WTC11 (cell line): ENCODE results near the gene TET1. TPM values are rescaled to one million over a fixed set of nuclear protein-coding genes. Genes with fewer than 3 reads are reported as not detected.
A peak's percentile ranks its signal among the peaks of the same experiment; 100 is the strongest.

ENCODE experiments used
- ATAC-seq: fragments of 200-7000 bp; cut with Tn5 transposase; 2 replicates; pipeline ENCODE4 v1.10.0; 2021; ENCODE audit warnings: mild to moderate bottlenecking, moderate library complexity
- CTCF ChIA-PET: fragments of 300-600 bp; sonication (Branson Sonifier 250); formaldehyde crosslinking; loops from one replicate; lab custom pipeline; 2021; ENCODE audit warnings: antibody characterized with exemption; lab: Charles Lee
- POLR2A ChIA-PET: fragments of 350-600 bp; sonication (Branson Sonifier 250); formaldehyde crosslinking; loops from one replicate; lab custom pipeline; 2021; ENCODE audit warnings: antibody characterized with exemption; lab: Charles Lee
- DNase-seq: peaks from one replicate; pipeline ENCODE4 v3.0.0; 2021; ENCODE audit warnings: low spot score
- H3K27ac Mint-ChIP-seq: 2 replicates; pipeline ENCODE4 v1.8.0; 2021; ENCODE audit warnings: mixed read lengths
- H3K27me3 Mint-ChIP-seq: 2 replicates; pipeline ENCODE4 v1.8.0; 2021; ENCODE audit warnings: low read depth, mild to moderate bottlenecking, moderate library complexity, mixed read lengths
- H3K36me3 Mint-ChIP-seq: 2 replicates; pipeline ENCODE4 v1.8.0; 2021; ENCODE audit warnings: mixed read lengths
- H3K4me1 Mint-ChIP-seq: 2 replicates; pipeline ENCODE4 v1.8.0; 2022; ENCODE audit warnings: mixed read lengths
- H3K4me3 Mint-ChIP-seq: 2 replicates; pipeline ENCODE4 v1.8.0; 2021; ENCODE audit warnings: mild to moderate bottlenecking, moderate library complexity, mixed read lengths
- H3K9me3 Mint-ChIP-seq: 2 replicates; pipeline ENCODE4 v1.8.0; 2021; ENCODE audit warnings: mixed read lengths
- ATF6 ChIP-seq: sonication (generic); formaldehyde crosslinking; IDR thresholded peaks from 2 replicates; pipeline ENCODE4 v1.8.1; 2023; ENCODE audit warnings: mild to moderate bottlenecking, missing genetic modification reagents
- CREB1 ChIP-seq: sonication (generic); formaldehyde crosslinking; IDR thresholded peaks from 2 replicates; pipeline ENCODE4 v1.8.0; 2023; ENCODE audit warnings: mild to moderate bottlenecking, missing genetic modification reagents
- ESRRA ChIP-seq: sonication (generic); formaldehyde crosslinking; IDR thresholded peaks from 2 replicates; pipeline ENCODE4 v1.8.1; 2022; ENCODE audit warnings: mild to moderate bottlenecking, missing genetic modification reagents, borderline replicate concordance
- ETV6 ChIP-seq: sonication (generic); formaldehyde crosslinking; IDR thresholded peaks from 2 replicates; pipeline ENCODE4 v1.8.1; 2022; ENCODE audit warnings: mild to moderate bottlenecking, missing genetic modification reagents
- FOXP1 ChIP-seq: sonication (generic); formaldehyde crosslinking; IDR thresholded peaks from 2 replicates; pipeline ENCODE4 v1.8.0; 2022; ENCODE audit warnings: missing genetic modification reagents, mild to moderate bottlenecking, moderate library complexity, borderline replicate concordance
- FOXP4 ChIP-seq: sonication (generic); formaldehyde crosslinking; IDR thresholded peaks from 2 replicates; pipeline ENCODE4 v1.8.0; 2022; ENCODE audit warnings: mild to moderate bottlenecking, missing genetic modification reagents
- GTF2I ChIP-seq: fragments of 250-450 bp; sonication (Bioruptor Pico); conservative IDR thresholded peaks from 2 replicates; pipeline ENCODE4 v1.4.0; 2021; ENCODE audit warnings: mild to moderate bottlenecking
- HMGA2 ChIP-seq: fragments of 250-450 bp; sonication (Bioruptor Pico); IDR thresholded peaks from 2 replicates; pipeline ENCODE4 v1.4.0; 2021; ENCODE audit warnings: mild to moderate bottlenecking, moderate library complexity
- HMGXB4 ChIP-seq: sonication (generic); formaldehyde crosslinking; IDR thresholded peaks from 2 replicates; pipeline ENCODE4 v1.8.1; 2023; ENCODE audit warnings: mild to moderate bottlenecking, moderate library complexity, missing genetic modification reagents
- JUN ChIP-seq: sonication (generic); formaldehyde crosslinking; IDR thresholded peaks from 2 replicates; pipeline ENCODE4 v1.8.0; 2023; ENCODE audit warnings: mild to moderate bottlenecking, missing genetic modification reagents
- MYBL2 ChIP-seq: sonication (generic); formaldehyde crosslinking; IDR thresholded peaks from 2 replicates; pipeline ENCODE4 v1.8.1; 2023; ENCODE audit warnings: mild to moderate bottlenecking, moderate library complexity, missing genetic modification reagents
- SOX15 ChIP-seq: fragments of 250-450 bp; sonication (Bioruptor Pico); IDR thresholded peaks from 2 replicates; pipeline ENCODE4 v1.9.0; 2021; ENCODE audit warnings: mild to moderate bottlenecking
- SP1 ChIP-seq: sonication (generic); formaldehyde crosslinking; conservative IDR thresholded peaks from 2 replicates; pipeline ENCODE4 v1.8.1; 2022; ENCODE audit warnings: missing genetic modification reagents
- ZNF232 ChIP-seq: sonication (generic); formaldehyde crosslinking; IDR thresholded peaks from 2 replicates; pipeline ENCODE4 v1.8.0; 2022; ENCODE audit warnings: mild to moderate bottlenecking, missing genetic modification reagents
- ZNF416 ChIP-seq: fragments of 250-450 bp; sonication (Bioruptor Pico); IDR thresholded peaks from 2 replicates; pipeline ENCODE4 v1.9.0; 2021; ENCODE audit warnings: mild to moderate bottlenecking, inconsistent platforms
- ZNF423 ChIP-seq: fragments of 250-450 bp; sonication (Bioruptor Pico); IDR thresholded peaks from 2 replicates; pipeline ENCODE4 v2.1.2; 2022; ENCODE audit warnings: mild to moderate bottlenecking, moderate library complexity
- ZNF671 ChIP-seq: fragments of 250-450 bp; sonication (Bioruptor Pico); IDR thresholded peaks from 2 replicates; pipeline ENCODE4 v1.8.0; 2021; ENCODE audit warnings: mild to moderate bottlenecking
- total RNA-seq: library from RNA; stranded (reverse); gene quantifications from 3 replicates; pipeline ENCODE4 v1.2.3, GENCODE V29; 2021
- TF ChIP-seq, protein P1 (sequence below): fragments of 250-450 bp; sonication (Bioruptor Pico); IDR thresholded peaks from 2 replicates; pipeline ENCODE4 v1.9.0; 2021; ENCODE audit warnings: mild to moderate bottlenecking
- TF ChIP-seq, protein P2 (sequence below): sonication (generic); formaldehyde crosslinking; IDR thresholded peaks from 2 replicates; pipeline ENCODE4 v1.8.0; 2023; ENCODE audit warnings: missing genetic modification reagents, mild to moderate bottlenecking, borderline replicate concordance

Gene TET1
- total RNA-seq, 1 experiment from 2014 or later, result 71.4 TPM

DNA sequence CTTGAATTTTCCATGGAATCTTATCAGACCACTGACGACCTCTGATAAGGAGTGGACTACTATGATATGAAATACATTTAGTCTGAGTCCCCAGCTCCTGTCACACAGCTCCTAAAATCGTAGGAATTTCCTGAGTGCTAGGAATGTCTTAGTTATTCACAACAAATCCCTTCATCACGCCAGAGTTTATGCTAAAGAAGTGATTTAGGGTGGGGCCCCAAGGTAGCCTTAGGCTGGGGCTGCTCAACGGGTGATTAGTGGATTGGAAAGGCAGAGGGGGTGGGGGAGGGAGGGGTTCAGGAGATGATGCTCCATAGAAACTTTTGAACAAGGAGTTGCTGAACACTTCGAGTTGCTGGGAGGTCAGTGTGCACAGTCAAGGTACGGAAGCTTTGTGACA, 7.0 kb upstream of the TET1 start:
- no peak for DNase-seq
- Mint-ChIP-seq H3K27me3 (no peaks in the 10 kb centered on the region), H3K4me1 (peaks cover 18% of the 10 kb centered on the region), H3K4me3 (no peak overlapping the region), H3K36me3 (no peaks in the 10 kb centered on the region), H3K27ac (peak overlapping the region; percentile 53; the same call in 1 of the 2 replicates), H3K9me3 (no peaks in the 10 kb centered on the region)
- TF ChIP-seq ZNF671 (CRISPR knock-in tag) (no peak), SP1 (no peak), SOX15 (CRISPR knock-in tag) (no peak), JUN (CRISPR knock-in tag) (no peak), FOXP4 (CRISPR knock-in tag) (no peak), HMGXB4 (CRISPR knock-in tag) (no peak), GTF2I (CRISPR knock-in tag) (no peak), ZNF416 (CRISPR knock-in tag) (no peak), ATF6 (no peak), MYBL2 (CRISPR knock-in tag) (no peak), CREB1 (CRISPR knock-in tag) (no peak), ZNF232 (CRISPR knock-in tag) (no peak), HMGA2 (CRISPR knock-in tag) (no peak), ESRRA (CRISPR knock-in tag) (no peak), ETV6 (CRISPR knock-in tag) (no peak), FOXP1 (CRISPR knock-in tag) (no peak), ZNF423 (CRISPR knock-in tag) (no peak)
- TF ChIP-seq, protein P1, sequence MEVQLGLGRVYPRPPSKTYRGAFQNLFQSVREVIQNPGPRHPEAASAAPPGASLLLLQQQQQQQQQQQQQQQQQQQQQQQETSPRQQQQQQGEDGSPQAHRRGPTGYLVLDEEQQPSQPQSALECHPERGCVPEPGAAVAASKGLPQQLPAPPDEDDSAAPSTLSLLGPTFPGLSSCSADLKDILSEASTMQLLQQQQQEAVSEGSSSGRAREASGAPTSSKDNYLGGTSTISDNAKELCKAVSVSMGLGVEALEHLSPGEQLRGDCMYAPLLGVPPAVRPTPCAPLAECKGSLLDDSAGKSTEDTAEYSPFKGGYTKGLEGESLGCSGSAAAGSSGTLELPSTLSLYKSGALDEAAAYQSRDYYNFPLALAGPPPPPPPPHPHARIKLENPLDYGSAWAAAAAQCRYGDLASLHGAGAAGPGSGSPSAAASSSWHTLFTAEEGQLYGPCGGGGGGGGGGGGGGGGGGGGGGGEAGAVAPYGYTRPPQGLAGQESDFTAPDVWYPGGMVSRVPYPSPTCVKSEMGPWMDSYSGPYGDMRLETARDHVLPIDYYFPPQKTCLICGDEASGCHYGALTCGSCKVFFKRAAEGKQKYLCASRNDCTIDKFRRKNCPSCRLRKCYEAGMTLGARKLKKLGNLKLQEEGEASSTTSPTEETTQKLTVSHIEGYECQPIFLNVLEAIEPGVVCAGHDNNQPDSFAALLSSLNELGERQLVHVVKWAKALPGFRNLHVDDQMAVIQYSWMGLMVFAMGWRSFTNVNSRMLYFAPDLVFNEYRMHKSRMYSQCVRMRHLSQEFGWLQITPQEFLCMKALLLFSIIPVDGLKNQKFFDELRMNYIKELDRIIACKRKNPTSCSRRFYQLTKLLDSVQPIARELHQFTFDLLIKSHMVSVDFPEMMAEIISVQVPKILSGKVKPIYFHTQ (CRISPR knock-in tag), result no peak
- TF ChIP-seq, protein P2, sequence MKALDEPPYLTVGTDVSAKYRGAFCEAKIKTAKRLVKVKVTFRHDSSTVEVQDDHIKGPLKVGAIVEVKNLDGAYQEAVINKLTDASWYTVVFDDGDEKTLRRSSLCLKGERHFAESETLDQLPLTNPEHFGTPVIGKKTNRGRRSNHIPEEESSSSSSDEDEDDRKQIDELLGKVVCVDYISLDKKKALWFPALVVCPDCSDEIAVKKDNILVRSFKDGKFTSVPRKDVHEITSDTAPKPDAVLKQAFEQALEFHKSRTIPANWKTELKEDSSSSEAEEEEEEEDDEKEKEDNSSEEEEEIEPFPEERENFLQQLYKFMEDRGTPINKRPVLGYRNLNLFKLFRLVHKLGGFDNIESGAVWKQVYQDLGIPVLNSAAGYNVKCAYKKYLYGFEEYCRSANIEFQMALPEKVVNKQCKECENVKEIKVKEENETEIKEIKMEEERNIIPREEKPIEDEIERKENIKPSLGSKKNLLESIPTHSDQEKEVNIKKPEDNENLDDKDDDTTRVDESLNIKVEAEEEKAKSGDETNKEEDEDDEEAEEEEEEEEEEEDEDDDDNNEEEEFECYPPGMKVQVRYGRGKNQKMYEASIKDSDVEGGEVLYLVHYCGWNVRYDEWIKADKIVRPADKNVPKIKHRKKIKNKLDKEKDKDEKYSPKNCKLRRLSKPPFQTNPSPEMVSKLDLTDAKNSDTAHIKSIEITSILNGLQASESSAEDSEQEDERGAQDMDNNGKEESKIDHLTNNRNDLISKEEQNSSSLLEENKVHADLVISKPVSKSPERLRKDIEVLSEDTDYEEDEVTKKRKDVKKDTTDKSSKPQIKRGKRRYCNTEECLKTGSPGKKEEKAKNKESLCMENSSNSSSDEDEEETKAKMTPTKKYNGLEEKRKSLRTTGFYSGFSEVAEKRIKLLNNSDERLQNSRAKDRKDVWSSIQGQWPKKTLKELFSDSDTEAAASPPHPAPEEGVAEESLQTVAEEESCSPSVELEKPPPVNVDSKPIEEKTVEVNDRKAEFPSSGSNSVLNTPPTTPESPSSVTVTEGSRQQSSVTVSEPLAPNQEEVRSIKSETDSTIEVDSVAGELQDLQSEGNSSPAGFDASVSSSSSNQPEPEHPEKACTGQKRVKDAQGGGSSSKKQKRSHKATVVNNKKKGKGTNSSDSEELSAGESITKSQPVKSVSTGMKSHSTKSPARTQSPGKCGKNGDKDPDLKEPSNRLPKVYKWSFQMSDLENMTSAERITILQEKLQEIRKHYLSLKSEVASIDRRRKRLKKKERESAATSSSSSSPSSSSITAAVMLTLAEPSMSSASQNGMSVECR, result no peak
- ATAC-seq, result peak; percentile 68
- CTCF ChIA-PET, result interaction anchor here (0.7 to 1.0 kb wide), 2 partner anchors 146 to 915 kb away, joined by 3 to 4 read pairs; partner anchors contain the start of gene RUFY2
- POLR2A ChIA-PET, result interaction anchor here (0.6 kb wide), 2 partner anchors 42 to 1395 kb away, joined by 3 read pairs; no protein-coding TSS in a partner anchor
